Suprapubic skin (tissue), 3 donors: ENCODE measurements around the gene PIN1.

Experiments
- CTCF ChIP-seq, 2 donors: fragments of 200-600 bp in 1 of 2; fragments of 450-650 bp in 1 of 2; sonication (generic) in 1 of 2; IDR thresholded peaks; one replicate each; pipeline ENCODE4 v1.5.1; 2016 to 2019; ENCODE audit warnings: antibody characterized with exemption in 2 of 2, mild to moderate bottlenecking in 1 of 2, moderate library complexity in 1 of 2
- EP300 ChIP-seq: sonication (generic); formaldehyde crosslinking; IDR thresholded peaks from one replicate; pipeline ENCODE4 v1.6.1; 2017; ENCODE audit warnings: antibody characterized with exemption
- POLR2A ChIP-seq, 2 donors: fragments of 450-650 bp; IDR thresholded peaks; one replicate each; pipeline ENCODE4 v1.6.1; 2017; ENCODE audit warnings: antibody characterized with exemption in 2 of 2, mild to moderate bottlenecking in 2 of 2, moderate library complexity in 2 of 2

GRCh38 chr19:9848762-9849161, 13.6 kb downstream of the PIN1 start:
- TF ChIP-seq CTCF (IDR thresholded peaks at IDR 0.05) = no peak
- no peak for TF ChIP-seq POLR2A (IDR thresholded peaks at IDR 0.05)
- no peak for TF ChIP-seq EP300
